ENCODE measurements around the gene CRNN.

CRNN gene

GRCh38 chr1:152458384-152459185, 44.5 kb upstream of the CRNN start:
- TF ChIP-seq CTCF (IDR thresholded peaks at IDR 0.05), result peak; percentile 68
- Histone ChIP-seq H3K4me1 (ENCODE audit: control insufficient read depth in 1 of 2, insufficient read depth in 1 of 2, low read depth in 1 of 2, low read length in 1 of 2) (peaks cover 0 to 12% of the 10 kb centered on the region in 2 experiments), H3K27me3 (peaks cover 11% of the 10 kb centered on the region), H3K9me3 (no peaks in the 10 kb centered on the region), H3K4me3 (ENCODE audit: low read depth in 1 of 2, low read length in 1 of 2) (no peak overlapping the region), H3K36me3 (no peaks in the 10 kb centered on the region), H3K27ac (no peak overlapping the region)

GRCh38 chr1:152457561-152457960, 43.5 kb upstream of the CRNN start:
- Histone ChIP-seq H3K27me3 (peaks cover 14% of the 10 kb centered on the region), H3K4me3 (ENCODE audit: low read depth in 1 of 2, low read length in 1 of 2) (no peak overlapping the region), H3K4me1 (ENCODE audit: control insufficient read depth in 1 of 2, insufficient read depth in 1 of 2, low read depth in 1 of 2, low read length in 1 of 2) (peaks cover 0 to 12% of the 10 kb centered on the region in 2 experiments), H3K36me3 (no peaks in the 10 kb centered on the region), H3K9me3 (no peaks in the 10 kb centered on the region), H3K27ac (no peak overlapping the region)
- no peak for TF ChIP-seq CTCF (IDR thresholded peaks at IDR 0.05)

GRCh38 chr1:152457071-152457470, 43.0 kb upstream of the CRNN start:
- no peak overlapping the region for H3K27ac ChIP-seq
- H3K9me3 ChIP-seq, result no peaks in the 10 kb centered on the region
- peaks cover 0 to 12% of the 10 kb centered on the region in 2 experiments for H3K4me1 ChIP-seq (ENCODE audit: control insufficient read depth in 1 of 2, insufficient read depth in 1 of 2, low read depth in 1 of 2, low read length in 1 of 2)
- H3K36me3 ChIP-seq, result no peaks in the 10 kb centered on the region
- TF ChIP-seq CTCF (IDR thresholded peaks at IDR 0.05), result no peak
- H3K27me3 ChIP-seq, result peaks cover 19% of the 10 kb centered on the region
- no peak overlapping the region for H3K4me3 ChIP-seq (ENCODE audit: low read depth in 1 of 2, low read length in 1 of 2)

- Histone ChIP-seq H3K9me3 (no peaks in the 10 kb centered on the region), H3K27me3 (peaks cover 38% of the 10 kb centered on the region), H3K27ac (no peak overlapping the region), H3K4me3 (ENCODE audit: low read depth in 1 of 2, low read length in 1 of 2) (no peak overlapping the region), H3K36me3 (no peaks in the 10 kb centered on the region), H3K4me1 (ENCODE audit: control insufficient read depth in 1 of 2, insufficient read depth in 1 of 2, low read depth in 1 of 2, low read length in 1 of 2) (no peaks in the 10 kb centered on the region)
- no peak for TF ChIP-seq CTCF (IDR thresholded peaks at IDR 0.05)
Observed at GRCh38 chr1:152451254-152451653, 37.2 kb upstream of the CRNN start.

- H3K4me3 ChIP-seq (ENCODE audit: low read depth in 1 of 2, low read length in 1 of 2), result no peak overlapping the region
- no peaks in the 10 kb centered on the region for H3K9me3 ChIP-seq
- no peak for TF ChIP-seq CTCF (IDR thresholded peaks at IDR 0.05)
- H3K27me3 ChIP-seq, result peaks cover 38% of the 10 kb centered on the region
- H3K27ac ChIP-seq, result no peak overlapping the region
- no peaks in the 10 kb centered on the region for H3K36me3 ChIP-seq
- H3K4me1 ChIP-seq (ENCODE audit: control insufficient read depth in 1 of 2, insufficient read depth in 1 of 2, low read depth in 1 of 2, low read length in 1 of 2), result no peaks in the 10 kb centered on the region
Observed at GRCh38 chr1:152449661-152450060, 35.6 kb upstream of the CRNN start.

Measured in neutrophil (primary cell).